Naive thymus-derived CD4-positive, alpha-beta T cell (primary cell): Measurements from ENCODE around the gene KRTAP12-3. TPM values are rescaled to one million over a fixed set of nuclear protein-coding genes. Genes with fewer than 3 reads are reported as not detected.
"Not testable (repeated sequence)": the region's sequence is repeated elsewhere in the genome, so short reads cannot be mapped to it uniquely, and the experiment has no call there.

ENCODE experiments used
- ATAC-seq: fragments of 150-1000 bp; cut with Tn5 transposase; 2 replicates; pipeline ENCODE4 v1.10.0; 2021; ENCODE audit warnings: mild to moderate bottlenecking, moderate library complexity
- CTCF ChIA-PET: fragments of 350-600 bp; sonication (Branson Sonifier 250); formaldehyde crosslinking; loops from one replicate; lab custom pipeline; 2021; ENCODE audit warnings: antibody characterized with exemption; lab: Charles Lee
- POLR2A ChIA-PET: fragments of 350-600 bp; sonication (Branson Sonifier 250); formaldehyde crosslinking; loops from one replicate; lab custom pipeline; 2021; ENCODE audit warnings: antibody characterized with exemption, inconsistent platforms; lab: Charles Lee
- DNase-seq, 9 donors: peaks; one replicate each; pipeline versions ENCODE4 v3.0.0 to v3.0.0-alpha.2; 2020 to 2022; ENCODE audit warnings: mixed read lengths in 1 of 9
- H3K27ac ChIP-seq: one replicate; pipeline ENCODE4 v1.7.0; 2013; ENCODE audit warnings: mild to moderate bottlenecking, low read depth, low read length, moderate library complexity
- H3K27me3 ChIP-seq, 2 donors: one replicate each; pipeline ENCODE4 v1.7.0; 2013; ENCODE audit warnings: low read length in 2 of 2, mild to moderate bottlenecking in 2 of 2, moderate library complexity in 2 of 2; ENCODE audit not compliant: control insufficient read depth in 2 of 2, insufficient read depth in 2 of 2
- H3K36me3 ChIP-seq, 3 experiments: 1 replicate in 2 of 3; 2 replicates in 1 of 3; pipeline ENCODE4 v1.7.0; 2013; ENCODE audit warnings: low read length in 3 of 3, mild to moderate bottlenecking in 3 of 3, moderate library complexity in 1 of 3; ENCODE audit not compliant: insufficient read depth in 3 of 3, control insufficient read depth in 2 of 3
- H3K4me1 ChIP-seq, 2 donors: one replicate each; pipeline ENCODE4 v1.7.0; 2013; ENCODE audit warnings: low read length in 2 of 2, mild to moderate bottlenecking in 2 of 2, moderate library complexity in 1 of 2; ENCODE audit not compliant: control insufficient read depth in 2 of 2, insufficient read depth in 2 of 2
- H3K4me3 ChIP-seq: 2 replicates; pipeline ENCODE4 v1.7.0; 2013; ENCODE audit warnings: mild to moderate bottlenecking, low read length
- H3K9me3 ChIP-seq, 3 experiments: 1 replicate in 2 of 3; 2 replicates in 1 of 3; pipeline ENCODE4 v1.7.0; 2013; ENCODE audit warnings: low read length in 3 of 3; ENCODE audit not compliant: control insufficient read depth in 2 of 3
- H3K27ac Mint-ChIP-seq, 9 donors: one replicate each; pipeline ENCODE4 v1.8.0; 2020 to 2022; ENCODE audit warnings: mixed read lengths in 9 of 9, mild to moderate bottlenecking in 8 of 9, moderate library complexity in 5 of 9, inconsistent platforms in 2 of 9
- H3K27me3 Mint-ChIP-seq, 5 donors: one replicate each; pipeline ENCODE4 v1.8.0; 2021 to 2022; ENCODE audit warnings: mixed read lengths in 5 of 5, mild to moderate bottlenecking in 1 of 5
- H3K36me3 Mint-ChIP-seq, 5 donors: one replicate each; pipeline ENCODE4 v1.8.0; 2020 to 2022; ENCODE audit warnings: mixed read lengths in 5 of 5, mild to moderate bottlenecking in 3 of 5, inconsistent platforms in 1 of 5
- H3K4me1 Mint-ChIP-seq, 7 donors: one replicate each; pipeline ENCODE4 v1.8.0; 2020 to 2022; ENCODE audit warnings: mixed read lengths in 7 of 7, mild to moderate bottlenecking in 3 of 7, inconsistent platforms in 1 of 7
- H3K4me3 Mint-ChIP-seq, 10 donors: one replicate each; pipeline ENCODE4 v1.8.0; 2020 to 2022; ENCODE audit warnings: mild to moderate bottlenecking in 10 of 10, mixed read lengths in 10 of 10, moderate library complexity in 6 of 10, inconsistent platforms in 2 of 10
- H3K9me3 Mint-ChIP-seq, 11 donors: one replicate each; pipeline ENCODE4 v1.8.0; 2020 to 2022; ENCODE audit warnings: mixed read lengths in 11 of 11, mild to moderate bottlenecking in 4 of 11, inconsistent platforms in 1 of 11, moderate library complexity in 1 of 11
- intact Hi-C, 2 donors: fragments of 100-400 bp; cut with micrococcal nuclease; formaldehyde crosslinking; loops; one replicate each; pipeline ENCODE4 v1.15.1; 2023
- polyA plus RNA-seq, 2 donors: library from polyadenylated mRNA; unstranded; fragments of 300-500 nt; fragmentation: Illumina TruSeq; gene quantifications; one replicate each; pipeline ENCODE4 v1.2.3, GENCODE V29; 2021
- total RNA-seq, 6 experiments: library from RNA in 5 of 6; stranded (reverse) in 5 of 6; gene quantifications; 1 replicate in 5 of 6; 2 replicates in 1 of 6; pipeline ENCODE4 v1.2.3 and lab custom pipeline; 2021 to 2026

The KRTAP12-3 gene
- total and polyA plus RNA-seq, 7 experiments from 2014 or later = 1.1 TPM; not detected in 6

- Histone ChIP-seq H3K27me3 (no peaks in the 10 kb centered on the region), H3K9me3 (peaks cover 0 to 23% (median 9%) of the 10 kb centered on the region in 3 experiments), H3K4me1 (no peaks in the 10 kb centered on the region), H3K4me3 (no peak overlapping the region), H3K27ac (no peak overlapping the region), H3K36me3 (no peaks in the 10 kb centered on the region)
- ATAC-seq (no peak), DNase-seq (no peak)
- H3K36me3 Mint-ChIP-seq = peaks cover 10 to 28% (median 18%) of the 10 kb centered on the region in 5 donors
- ChIA-PET POLR2A (interaction anchor here (0.8 to 1.6 kb wide), 3 partner anchors 9 to 23 kb away, joined by 3 to 6 read pairs (median 4); partner anchors contain the start of gene KRTAP12-3), CTCF (no interaction called here)
- peaks cover 10 to 49% (median 31%) of the 10 kb centered on the region in 11 donors for H3K9me3 Mint-ChIP-seq
- H3K27ac Mint-ChIP-seq = peak overlapping the region in 2 of 9 donors; percentile 16 to 45
- H3K4me3 Mint-ChIP-seq = no peak overlapping the region
- H3K4me1 Mint-ChIP-seq = peaks cover 0 to 10% (median 7%) of the 10 kb centered on the region in 7 donors
- H3K27me3 Mint-ChIP-seq = peaks cover 0 to 12% (median 5%) of the 10 kb centered on the region in 5 donors
- intact Hi-C loops = no loop called here
Observed at GRCh38 chr21:44644878-44645277, 12.9 kb upstream of the KRTAP12-3 start.

DNA sequence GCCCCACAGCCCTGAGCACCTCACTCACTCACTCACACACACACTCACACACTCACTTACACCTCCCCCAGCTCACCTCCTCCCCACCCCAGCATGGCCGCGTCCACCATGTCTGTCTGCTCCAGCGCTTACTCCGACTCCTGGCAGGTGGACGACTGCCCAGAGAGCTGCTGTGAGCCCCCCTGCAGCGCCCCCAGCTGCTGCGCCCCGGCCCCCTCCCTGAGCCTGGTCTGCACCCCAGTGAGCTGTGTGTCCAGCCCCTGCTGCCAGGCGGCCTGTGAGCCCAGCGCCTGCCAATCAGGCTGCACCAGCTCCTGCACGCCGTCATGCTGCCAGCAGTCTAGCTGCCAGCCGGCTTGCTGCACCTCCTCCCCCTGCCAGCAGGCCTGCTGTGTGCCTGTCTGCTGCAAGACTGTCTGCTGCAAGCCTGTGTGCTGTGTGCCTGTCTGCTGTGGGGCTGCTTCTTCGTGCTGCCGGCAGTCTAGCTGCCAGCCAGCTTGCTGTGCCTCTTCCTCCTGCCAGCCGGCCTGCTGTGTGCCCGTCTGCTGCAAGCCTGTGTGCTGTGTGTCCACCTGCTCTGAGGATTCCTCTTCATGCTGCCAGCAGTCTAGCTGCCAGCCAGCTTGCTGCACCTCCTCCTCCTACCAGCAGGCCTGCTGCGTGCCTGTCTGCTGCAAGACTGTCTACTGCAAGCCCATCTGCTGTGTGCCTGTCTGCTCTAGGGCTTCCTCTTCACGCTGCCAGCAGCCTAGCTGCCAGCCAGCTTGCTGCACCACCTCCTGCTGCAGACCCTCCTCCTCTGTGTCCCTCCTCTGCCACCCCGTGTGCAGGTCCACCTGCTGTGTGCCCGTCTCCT, 11.1 kb upstream of the KRTAP12-3 start, which contains the start of gene KRTAP10-11:
KRTAP10-11 (plus strand) TSS at position 49 of the 856 bp plus-strand sequence; CDS start at position 94, 45 bp downstream.
- H3K27ac ChIP-seq, ATAC-seq, H3K36me3 ChIP-seq, H3K4me3 Mint-ChIP-seq, H3K4me1 ChIP-seq, H3K4me3 ChIP-seq, DNase-seq, H3K27me3 ChIP-seq, intact Hi-C loops, H3K27me3 Mint-ChIP-seq: not testable (repeated sequence)
- ChIA-PET CTCF (interaction anchor here (1.0 to 1.1 kb wide), 2 partner anchors 9 to 136 kb away, joined by 3 read pairs; partner anchors contain the start of gene KRTAP10-10), POLR2A (interaction anchor here (0.9 kb wide), 1 partner anchor 11 kb away, joined by 3 read pairs; the partner anchor contains the start of gene KRTAP12-3)
- peaks cover 4 to 37% (median 27%) of the 10 kb centered on the region in 11 donors for H3K9me3 Mint-ChIP-seq
- H3K9me3 ChIP-seq = peaks cover 0 to 15% (median 6%) of the 10 kb centered on the region in 3 experiments
- H3K4me1 Mint-ChIP-seq = peaks cover 0 to 10% (median 8%) of the 10 kb centered on the region in 7 donors
- H3K36me3 Mint-ChIP-seq = peaks cover 10 to 28% (median 11%) of the 10 kb centered on the region in 5 donors
- peak within 1 kb of the TSS in 2 of 9 donors; percentile 48 to 83 for H3K27ac Mint-ChIP-seq

- Histone ChIP-seq H3K4me3 (no peak overlapping the region), H3K27me3 (no peaks in the 10 kb centered on the region), H3K36me3 (no peaks in the 10 kb centered on the region), H3K27ac (no peak overlapping the region), H3K9me3 (peaks cover 0 to 15% (median 6%) of the 10 kb centered on the region in 3 experiments), H3K4me1 (no peaks in the 10 kb centered on the region)
- intact Hi-C loops = no loop called here
- Mint-ChIP-seq H3K4me1 (peaks cover 0 to 10% (median 8%) of the 10 kb centered on the region in 7 donors), H3K36me3 (peaks cover 8 to 24% (median 10%) of the 10 kb centered on the region in 5 donors), H3K27me3 (peaks cover 0 to under 1% (median 0%) of the 10 kb centered on the region in 5 donors), H3K9me3 (peaks cover 4 to 36% (median 25%) of the 10 kb centered on the region in 11 donors), H3K27ac (peak overlapping the region in 2 of 9 donors; percentile 48 to 83), H3K4me3 (no peak overlapping the region)
- ATAC-seq (no peak), DNase-seq (no peak)
- POLR2A ChIA-PET = interaction anchor here (0.9 kb wide), 1 partner anchor 11 kb away, joined by 3 read pairs; the partner anchor contains the start of gene KRTAP12-3
- CTCF ChIA-PET = interaction anchor here (1.0 kb wide), 1 partner anchor 10 kb away, joined by 3 read pairs; the partner anchor contains the start of gene KRTAP10-10
Observed at GRCh38 chr21:44647222-44647552, 10.5 kb upstream of the KRTAP12-3 start.

GRCh38 chr21:44648557-44649311, 9.0 kb upstream of the KRTAP12-3 start:
- CTCF ChIA-PET = no interaction called here
- no peak overlapping the region for H3K4me3 Mint-ChIP-seq
- no peak overlapping the region for H3K27ac ChIP-seq
- intact Hi-C loops = no loop called here
- H3K4me3 ChIP-seq = no peak overlapping the region
- peaks cover 10 to 15% (median 12%) of the 10 kb centered on the region in 5 donors for H3K36me3 Mint-ChIP-seq
- H3K27ac Mint-ChIP-seq = no peak overlapping the region
- H3K36me3 ChIP-seq = no peaks in the 10 kb centered on the region
- H3K27me3 Mint-ChIP-seq = no peaks in the 10 kb centered on the region
- POLR2A ChIA-PET = no interaction called here
- H3K9me3 Mint-ChIP-seq = peaks cover 0 to 32% (median 17%) of the 10 kb centered on the region in 11 donors
- DNase-seq = no peak
- peaks cover 3% of the 10 kb centered on the region in 2 donors for H3K4me1 ChIP-seq
- peaks cover 0 to 10% (median 6%) of the 10 kb centered on the region in 3 experiments for H3K9me3 ChIP-seq
- no peaks in the 10 kb centered on the region for H3K27me3 ChIP-seq
- ATAC-seq = no peak
- H3K4me1 Mint-ChIP-seq = peaks cover 3 to 17% (median 14%) of the 10 kb centered on the region in 7 donors

DNA sequence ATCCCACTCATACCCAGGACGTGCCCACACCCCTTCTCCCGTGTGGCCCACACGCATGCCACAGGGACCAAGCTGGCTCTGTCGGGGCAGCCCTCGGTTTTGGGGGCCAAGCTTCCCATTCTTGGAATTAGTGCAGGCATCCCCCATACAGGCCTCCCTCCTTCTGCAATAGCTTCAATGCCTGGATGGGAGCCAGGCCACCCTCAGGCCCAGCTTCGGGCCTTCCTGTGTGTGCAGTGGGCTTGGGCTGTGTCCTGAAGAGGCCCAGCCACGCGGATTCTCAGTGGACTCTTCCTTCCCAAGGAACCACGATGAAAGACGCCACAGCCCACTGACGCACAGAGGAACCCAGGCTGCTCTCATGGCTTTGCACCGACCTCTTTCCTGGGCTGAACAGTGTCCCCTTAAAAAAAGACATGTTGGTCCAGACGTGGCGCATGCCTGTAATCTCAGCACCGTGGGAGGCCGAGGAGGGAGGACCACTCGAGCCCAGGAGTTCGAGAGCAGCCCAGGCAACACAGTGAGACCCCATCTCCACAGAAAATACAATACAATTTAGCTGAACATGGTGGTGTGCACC, 8.1 kb upstream of the KRTAP12-3 start:
- ATAC-seq = no peak
- H3K36me3 ChIP-seq = no peaks in the 10 kb centered on the region
- Mint-ChIP-seq H3K27me3 (no peaks in the 10 kb centered on the region), H3K27ac (peak overlapping the region in 2 of 9 donors; percentile 29 to 30), H3K36me3 (peaks cover 3 to 17% (median 6%) of the 10 kb centered on the region in 5 donors), H3K4me1 (peaks cover 11 to 26% (median 23%) of the 10 kb centered on the region in 7 donors), H3K4me3 (no peak overlapping the region), H3K9me3 (peaks cover 0 to 32% (median 13%) of the 10 kb centered on the region in 11 donors)
- no peaks in the 10 kb centered on the region for H3K27me3 ChIP-seq
- intact Hi-C loops = loop anchor here in 1 of 2 donors (10.0 kb wide), 1 partner anchor 65 kb away; the partner anchor contains the start of gene KRTAP10-5
- H3K4me3 ChIP-seq = no peak overlapping the region
- ChIA-PET CTCF (no interaction called here), POLR2A (no interaction called here)
- no peak overlapping the region for H3K27ac ChIP-seq
- DNase-seq = no peak
- H3K9me3 ChIP-seq = peaks cover 0 to 6% (median 5%) of the 10 kb centered on the region in 3 experiments
- peaks cover 12% of the 10 kb centered on the region in 2 donors for H3K4me1 ChIP-seq
